H9 (cell line): ENCODE results near the gene EEF1A2. TPM values are rescaled to one million over a fixed set of nuclear protein-coding genes. Genes with fewer than 3 reads are reported as not detected.

Experiments used
- DNase-seq: peaks from one replicate; pipeline ENCODE4 v3.0.0-alpha.2; 2017
- H2AFZ ChIP-seq: one replicate; pipeline ENCODE4 v1.6.1; 2013; ENCODE audit warnings: mild to moderate bottlenecking, low read length, control low read depth, moderate library complexity
- H2AK5ac ChIP-seq: 2 replicates; pipeline ENCODE4 v1.6.1; 2013; ENCODE audit warnings: low read length, control low read depth, mixed read lengths; ENCODE audit not compliant: insufficient read length
- H2BK120ac ChIP-seq: one replicate; pipeline ENCODE4 v1.6.1; 2013; ENCODE audit warnings: low read depth, mild to moderate bottlenecking, low read length, control low read depth, inconsistent platforms; ENCODE audit not compliant: poor library complexity, severe bottlenecking
- H2BK12ac ChIP-seq: 2 replicates; pipeline ENCODE4 v1.6.1; 2013; ENCODE audit warnings: low read length, control low read depth, mixed read lengths, low read depth; ENCODE audit not compliant: insufficient read length
- H2BK15ac ChIP-seq: 2 replicates; pipeline ENCODE4 v1.6.1; 2013; ENCODE audit warnings: low read depth, low read length, control low read depth
- H2BK20ac ChIP-seq: one replicate; pipeline ENCODE4 v1.6.1; 2013; ENCODE audit warnings: low read depth, mild to moderate bottlenecking, low read length, control low read depth, inconsistent platforms; ENCODE audit not compliant: poor library complexity, severe bottlenecking
- H2BK5ac ChIP-seq: 2 replicates; pipeline ENCODE4 v1.6.1; 2013; ENCODE audit warnings: low read length, control low read depth, mixed read lengths; ENCODE audit not compliant: insufficient read length
- H3K14ac ChIP-seq: 2 replicates; pipeline ENCODE4 v1.6.1; 2013; ENCODE audit warnings: low read length, control low read depth; ENCODE audit not compliant: insufficient read depth
- H3K18ac ChIP-seq: 2 replicates; pipeline ENCODE4 v1.6.1; 2013; ENCODE audit warnings: low read depth, mild to moderate bottlenecking, mixed read lengths, low read length, control low read depth; ENCODE audit not compliant: insufficient read length
- H3K23ac ChIP-seq: 2 replicates; pipeline ENCODE4 v1.6.1; 2013; ENCODE audit warnings: low read length, control low read depth, mixed read lengths, low read depth; ENCODE audit not compliant: insufficient read length
- H3K23me2 ChIP-seq: 2 replicates; pipeline ENCODE4 v1.6.1; 2013; ENCODE audit warnings: low read depth, mild to moderate bottlenecking, mixed read lengths, low read length, control low read depth; ENCODE audit not compliant: insufficient read length, poor library complexity, severe bottlenecking
- H3K27ac ChIP-seq: 2 replicates; pipeline ENCODE4 v1.5.1; 2013; ENCODE audit warnings: low read length, control low read depth, mixed read lengths, low read depth; ENCODE audit not compliant: insufficient read length
- H3K27me3 ChIP-seq: 2 replicates; pipeline ENCODE4 v1.6.1; 2013; ENCODE audit warnings: low read length, control low read depth, inconsistent platforms; ENCODE audit not compliant: insufficient read depth
- H3K4ac ChIP-seq: 2 replicates; pipeline ENCODE4 v1.6.1; 2013; ENCODE audit warnings: low read depth, mild to moderate bottlenecking, control low read depth, inconsistent platforms, low read length, moderate library complexity
- H3K4me1 ChIP-seq: 2 replicates; pipeline ENCODE4 v1.6.1; 2013; ENCODE audit warnings: low read length, control low read depth, inconsistent platforms; ENCODE audit not compliant: insufficient read depth
- H3K4me2 ChIP-seq: 2 replicates; pipeline ENCODE4 v1.6.1; 2013; ENCODE audit warnings: low read length, control low read depth, mixed read lengths; ENCODE audit not compliant: insufficient read length, insufficient read depth
- H3K56ac ChIP-seq: 2 replicates; pipeline ENCODE4 v1.6.1; 2013; ENCODE audit warnings: low read depth, mild to moderate bottlenecking, mixed read lengths, low read length, control low read depth; ENCODE audit not compliant: insufficient read length
- H3K79me1 ChIP-seq: 2 replicates; pipeline ENCODE4 v1.6.1; 2013; ENCODE audit warnings: low read depth, mild to moderate bottlenecking, moderate library complexity, low read length, control low read depth, inconsistent platforms; ENCODE audit not compliant: insufficient read depth, poor library complexity, severe bottlenecking
- H3K79me2 ChIP-seq: 2 replicates; pipeline ENCODE4 v1.6.1; 2013; ENCODE audit warnings: low read length, control low read depth, inconsistent platforms; ENCODE audit not compliant: insufficient read depth
- H3K9ac ChIP-seq: 2 replicates; pipeline ENCODE4 v1.6.1; 2013; ENCODE audit warnings: low read length, control low read depth, mixed read lengths; ENCODE audit not compliant: insufficient read length; ENCODE audit errors: extremely low read depth
- H3K9me3 ChIP-seq: one replicate; pipeline ENCODE4 v1.6.1; 2013; ENCODE audit warnings: low read depth, low read length, inconsistent platforms; ENCODE audit not compliant: control insufficient read depth
- H3T11ph ChIP-seq: one replicate; pipeline ENCODE4 v1.6.1; 2013; ENCODE audit warnings: mild to moderate bottlenecking, low read length, control low read depth, inconsistent platforms
- H4K20me1 ChIP-seq: one replicate; pipeline ENCODE4 v1.6.1; 2013; ENCODE audit not compliant: control insufficient read depth, insufficient read length, insufficient read depth
- H4K5ac ChIP-seq: 2 replicates; pipeline ENCODE4 v1.6.1; 2013; ENCODE audit warnings: low read depth, mild to moderate bottlenecking, mixed read lengths, low read length, control low read depth; ENCODE audit not compliant: insufficient read length
- H4K8ac ChIP-seq: replicated peaks from 2 replicates; pipeline ENCODE4 v1.6.1; 2013; ENCODE audit warnings: low read length, control low read depth, mixed read lengths, low read depth; ENCODE audit not compliant: insufficient read length
- H4K91ac ChIP-seq: 2 replicates; pipeline ENCODE4 v1.6.1; 2013; ENCODE audit warnings: low read depth, mild to moderate bottlenecking, moderate library complexity, mixed read lengths, low read length, control low read depth; ENCODE audit not compliant: insufficient read length
- H3K27ac Mint-ChIP-seq, 3 experiments: 2 replicates in 2 of 3; 3 replicates in 1 of 3; pipeline ENCODE4 v1.8.0; 2020 to 2021; ENCODE audit warnings: mixed read lengths in 3 of 3, mild to moderate bottlenecking in 1 of 3, moderate library complexity in 1 of 3
- H3K27me3 Mint-ChIP-seq: 2 replicates; pipeline ENCODE4 v1.8.0; 2021; ENCODE audit warnings: low read depth, mild to moderate bottlenecking, moderate library complexity, mixed read lengths
- H3K36me3 Mint-ChIP-seq, 3 experiments: 2 replicates in 2 of 3; 3 replicates in 1 of 3; pipeline ENCODE4 v1.8.0; 2020 to 2021; ENCODE audit warnings: low read depth in 3 of 3, mixed read lengths in 3 of 3; ENCODE audit not compliant: insufficient read depth in 1 of 3
- H3K4me1 Mint-ChIP-seq, 2 experiments: 2 replicates each; pipeline ENCODE4 v1.8.0; 2020; ENCODE audit warnings: mixed read lengths in 2 of 2
- H3K4me3 Mint-ChIP-seq, 2 experiments: 2 replicates in 1 of 2; 3 replicates in 1 of 2; pipeline ENCODE4 v1.8.0; 2020 to 2021; ENCODE audit warnings: mild to moderate bottlenecking in 2 of 2, mixed read lengths in 2 of 2, moderate library complexity in 1 of 2
- H3K9me3 Mint-ChIP-seq, 2 experiments: 2 replicates in 1 of 2; 3 replicates in 1 of 2; pipeline ENCODE4 v1.8.0; 2020; ENCODE audit warnings: mild to moderate bottlenecking in 2 of 2, mixed read lengths in 2 of 2, moderate library complexity in 1 of 2
- WGBS: extraction: QIAGEN DNeasy Blood & Tissue Kit; methylation state at CpG from one replicate; pipeline ENCODE4 v1.1.7; 2013; ENCODE audit warnings: missing lambda C conversion rate, low lambda C conversion rate, mixed read lengths; ENCODE audit not compliant: insufficient read length; ENCODE audit errors: extremely low coverage; 5-methylcytosine and 5-hydroxymethylcytosine counted together
- total RNA-seq: library from RNA; stranded (reverse); gene quantifications from 2 replicates; pipeline ENCODE4 v1.2.1, GENCODE V29; 2021
- TF ChIP-seq, protein P1 (sequence below): fragments of 200-600 bp; sonication (generic); conservative IDR thresholded peaks from 3 replicates; pipeline ENCODE4 v1.8.0; 2021; ENCODE audit warnings: antibody characterized with exemption, mild to moderate bottlenecking

EEF1A2 gene
- total RNA-seq, 1 experiment from 2014 or later, result 27.4 TPM

DNA sequence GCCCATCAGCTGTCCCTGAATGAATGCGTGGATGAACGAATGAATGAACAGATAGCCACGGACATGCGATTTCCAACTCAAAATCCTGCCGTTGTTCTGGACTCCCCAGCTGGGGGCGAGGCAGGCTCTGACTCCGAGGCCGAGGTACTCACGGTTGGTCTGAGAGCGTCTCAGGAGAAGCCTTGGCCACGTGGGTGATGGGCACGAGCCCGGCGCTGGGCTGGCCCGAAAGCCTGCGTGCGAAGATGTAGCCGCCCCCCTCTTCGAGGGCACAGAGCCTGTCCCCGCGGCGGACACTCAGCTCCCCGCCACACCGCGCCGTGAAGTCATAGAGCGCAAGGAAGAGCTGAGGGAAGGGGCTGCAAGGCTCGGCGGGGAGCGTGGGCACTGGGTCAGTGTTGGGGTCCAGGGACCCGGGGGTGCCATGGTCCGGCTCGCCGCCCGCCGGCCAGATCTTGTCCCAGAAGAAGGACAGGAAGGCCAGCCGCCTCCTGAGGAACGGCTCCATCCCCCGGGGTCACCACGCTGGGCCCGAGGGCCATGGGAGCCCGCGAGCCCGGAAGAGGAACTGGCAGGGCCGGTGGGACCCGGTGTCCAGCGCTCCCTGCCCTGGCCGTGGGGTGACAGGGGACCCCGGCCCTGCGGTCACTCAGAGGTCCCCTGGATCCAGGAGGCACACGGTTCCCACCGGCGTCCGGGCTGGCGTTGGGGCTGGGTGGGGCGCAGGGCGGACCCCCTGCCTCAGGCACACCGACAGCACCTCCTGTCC, 48.3 kb upstream of the EEF1A2 start:
- H3K27ac ChIP-seq, result no peak overlapping the region
- H4K8ac ChIP-seq, result no peak overlapping the region
- no peak overlapping the region for H3T11ph ChIP-seq
- H3K9me3 ChIP-seq, result no peaks in the 10 kb centered on the region
- H3K4me1 ChIP-seq, result no peaks in the 10 kb centered on the region; the same call in 1 of the 2 replicates
- no peaks in the 10 kb centered on the region for H3K79me1 ChIP-seq
- no peak overlapping the region for H2BK5ac ChIP-seq
- H2AFZ ChIP-seq, result no peak overlapping the region
- H2BK20ac ChIP-seq, result no peak overlapping the region
- peaks cover 3% of the 10 kb centered on the region for H4K20me1 ChIP-seq
- H3K18ac ChIP-seq, result no peak overlapping the region
- H3K4me2 ChIP-seq, result no peak overlapping the region
- no peak overlapping the region for H3K27ac Mint-ChIP-seq
- H3K36me3 Mint-ChIP-seq, result no peaks in the 10 kb centered on the region; a peak in 1 of 7 replicates
- H3K56ac ChIP-seq, result no peak overlapping the region
- no peak overlapping the region for H4K5ac ChIP-seq
- no peak overlapping the region for H3K9ac ChIP-seq
- H3K4ac ChIP-seq, result no peak overlapping the region
- no peaks in the 10 kb centered on the region for H3K23me2 ChIP-seq
- no peak for DNase-seq
- H3K23ac ChIP-seq, result no peak overlapping the region
- H3K4me3 Mint-ChIP-seq, result no peak overlapping the region
- no peak overlapping the region for H2BK120ac ChIP-seq
- no CpG with 5 or more reads among the region's 58 CpGs for WGBS
- H2AK5ac ChIP-seq, result no peak overlapping the region
- no peak overlapping the region for H2BK15ac ChIP-seq
- H4K91ac ChIP-seq, result no peak overlapping the region
- no peaks in the 10 kb centered on the region for H3K79me2 ChIP-seq
- TF ChIP-seq, protein P1, sequence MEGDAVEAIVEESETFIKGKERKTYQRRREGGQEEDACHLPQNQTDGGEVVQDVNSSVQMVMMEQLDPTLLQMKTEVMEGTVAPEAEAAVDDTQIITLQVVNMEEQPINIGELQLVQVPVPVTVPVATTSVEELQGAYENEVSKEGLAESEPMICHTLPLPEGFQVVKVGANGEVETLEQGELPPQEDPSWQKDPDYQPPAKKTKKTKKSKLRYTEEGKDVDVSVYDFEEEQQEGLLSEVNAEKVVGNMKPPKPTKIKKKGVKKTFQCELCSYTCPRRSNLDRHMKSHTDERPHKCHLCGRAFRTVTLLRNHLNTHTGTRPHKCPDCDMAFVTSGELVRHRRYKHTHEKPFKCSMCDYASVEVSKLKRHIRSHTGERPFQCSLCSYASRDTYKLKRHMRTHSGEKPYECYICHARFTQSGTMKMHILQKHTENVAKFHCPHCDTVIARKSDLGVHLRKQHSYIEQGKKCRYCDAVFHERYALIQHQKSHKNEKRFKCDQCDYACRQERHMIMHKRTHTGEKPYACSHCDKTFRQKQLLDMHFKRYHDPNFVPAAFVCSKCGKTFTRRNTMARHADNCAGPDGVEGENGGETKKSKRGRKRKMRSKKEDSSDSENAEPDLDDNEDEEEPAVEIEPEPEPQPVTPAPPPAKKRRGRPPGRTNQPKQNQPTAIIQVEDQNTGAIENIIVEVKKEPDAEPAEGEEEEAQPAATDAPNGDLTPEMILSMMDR, result no peak
- H2BK12ac ChIP-seq, result no peak overlapping the region
- no peaks in the 10 kb centered on the region for H3K27me3 Mint-ChIP-seq
- no peak overlapping the region; the same call in 1 of the 2 replicates for H3K14ac ChIP-seq
- peaks cover 15 to 32% of the 10 kb centered on the region in 2 experiments for H3K4me1 Mint-ChIP-seq
- H3K27me3 ChIP-seq, result no peaks in the 10 kb centered on the region
- H3K9me3 Mint-ChIP-seq, result no peaks in the 10 kb centered on the region
